GM19455 (cell line): ENCODE measurements around the gene TCP11L2.
"Not testable (repeated sequence)": the region's sequence is repeated elsewhere in the genome, so short reads cannot be mapped to it uniquely, and the experiment has no call there.

Experiments
- ATAC-seq: cut with Tn5 transposase; IDR thresholded peaks from one replicate; pipeline ENCODE4 v1.9.1; 2021; ENCODE audit not compliant: unreplicated experiment

The TCP11L2 gene

GRCh38 chr12:106304797-106305196 lies 2.3 kb downstream of the TCP11L2 start:
- ATAC-seq = no peak

- no peak for ATAC-seq
Measured at GRCh38 chr12:106305376-106305775, 2.8 kb downstream of the TCP11L2 start.

- no peak for ATAC-seq
Measured at GRCh38 chr12:106307181-106307580, 4.6 kb downstream of the TCP11L2 start.

- ATAC-seq = no peak
Measured at GRCh38 chr12:106308121-106308520, 5.6 kb downstream of the TCP11L2 start.

- no peak for ATAC-seq
Measured at GRCh38 chr12:106308611-106309010, 6.1 kb downstream of the TCP11L2 start.

- no peak for ATAC-seq
Measured at GRCh38 chr12:106309671-106310505, 7.4 kb downstream of the TCP11L2 start.

GRCh38 chr12:106310687-106311086 lies 8.2 kb downstream of the TCP11L2 start:
- ATAC-seq = no peak

- ATAC-seq = no peak
Measured at GRCh38 chr12:106311139-106311538, 8.6 kb downstream of the TCP11L2 start.

- not testable (repeated sequence) for ATAC-seq
Measured at GRCh38 chr12:106313413-106313812, 10.9 kb downstream of the TCP11L2 start.

GRCh38 chr12:106315523-106315922 lies 13.0 kb downstream of the TCP11L2 start:
- no peak for ATAC-seq

GRCh38 chr12:106317406-106318082 lies 15.0 kb downstream of the TCP11L2 start:
- no peak for ATAC-seq

GRCh38 chr12:106321139-106321850 lies 18.8 kb downstream of the TCP11L2 start:
- no peak for ATAC-seq

- no peak for ATAC-seq
Measured at GRCh38 chr12:106323537-106323936, 21.0 kb downstream of the TCP11L2 start.

- no peak for ATAC-seq
Measured at GRCh38 chr12:106327309-106327869, 24.9 kb downstream of the TCP11L2 start.

GRCh38 chr12:106328735-106329134 lies 26.2 kb downstream of the TCP11L2 start:
- no peak for ATAC-seq

- no peak for ATAC-seq
Measured at GRCh38 chr12:106329231-106329982, 26.9 kb downstream of the TCP11L2 start.

- ATAC-seq = no peak
Measured at GRCh38 chr12:106331599-106331998, 29.1 kb downstream of the TCP11L2 start.

- no peak for ATAC-seq
Measured at GRCh38 chr12:106332536-106332935, 30.0 kb downstream of the TCP11L2 start.

GRCh38 chr12:106333010-106333409 lies 30.5 kb downstream of the TCP11L2 start:
- ATAC-seq = no peak

GRCh38 chr12:106333756-106334155 lies 31.2 kb downstream of the TCP11L2 start:
- no peak for ATAC-seq
